DOHH2 (cell line): ENCODE results near the gene PRKAR2A.

Experiments used
- H3F3A ChIP-seq: fragments of 200-600 bp; sonication (generic), shearing (Covaris generic); 2 replicates; pipeline ENCODE4 v1.6.0; 2016; ENCODE audit warnings: antibody characterized with exemption, mild to moderate bottlenecking; ENCODE audit not compliant: control insufficient read depth, insufficient read depth
- H3K27ac ChIP-seq: fragments of 200-600 bp; sonication (generic); 2 replicates; pipeline ENCODE4 v1.5.1; 2014; ENCODE audit warnings: low read depth, mild to moderate bottlenecking, low read length, moderate library complexity
- H3K27me3 ChIP-seq: fragments of 200-600 bp; sonication (generic); 2 replicates; pipeline ENCODE4 v1.6.1; 2014; ENCODE audit warnings: mild to moderate bottlenecking, low read length, mixed read lengths; ENCODE audit not compliant: control insufficient read depth
- H3K36me3 ChIP-seq: fragments of 200-600 bp; sonication (generic); 2 replicates; pipeline ENCODE4 v1.6.1; 2014; ENCODE audit warnings: mild to moderate bottlenecking, low read length, moderate library complexity, mixed read lengths; ENCODE audit not compliant: control insufficient read depth
- H3K4me1 ChIP-seq: fragments of 200-600 bp; sonication (generic); 2 replicates; pipeline ENCODE4 v1.6.1; 2014; ENCODE audit warnings: mild to moderate bottlenecking, low read length, mixed read lengths; ENCODE audit not compliant: control insufficient read depth
- H3K4me2 ChIP-seq: fragments of 200-600 bp; sonication (generic); 2 replicates; pipeline ENCODE4 v1.6.0; 2014; ENCODE audit warnings: mild to moderate bottlenecking, low read length, moderate library complexity
- H3K4me3 ChIP-seq: fragments of 200-600 bp; sonication (generic); 2 replicates; pipeline ENCODE4 v1.5.1; 2014; ENCODE audit warnings: mild to moderate bottlenecking, low read length, mixed read lengths
- H3K79me2 ChIP-seq: fragments of 200-600 bp; sonication (generic); 2 replicates; pipeline ENCODE4 v1.6.1; 2014; ENCODE audit warnings: mild to moderate bottlenecking, low read length, mixed read lengths; ENCODE audit not compliant: control insufficient read depth
- H3K9me2 ChIP-seq: fragments of 200-600 bp; sonication (generic); replicated peaks from 2 replicates; pipeline ENCODE4 v1.6.1; 2014; ENCODE audit warnings: mild to moderate bottlenecking, low read length, mixed read lengths; ENCODE audit not compliant: control insufficient read depth
- H3K9me3 ChIP-seq: fragments of 200-600 bp; sonication (generic); 2 replicates; pipeline ENCODE4 v1.6.1; 2014; ENCODE audit warnings: antibody characterized with exemption, low read length, mixed read lengths; ENCODE audit not compliant: control insufficient read depth, insufficient read depth
- H4K20me1 ChIP-seq: fragments of 200-600 bp; sonication (generic); 2 replicates; pipeline ENCODE4 v1.6.0; 2014; ENCODE audit warnings: low read depth, mild to moderate bottlenecking, antibody characterized with exemption, low read length, moderate library complexity; ENCODE audit not compliant: control insufficient read depth, insufficient read depth
- EZH2phosphoT487 ChIP-seq: fragments of 200-600 bp; sonication (generic); IDR thresholded peaks from 2 replicates; pipeline ENCODE4 v1.6.1; 2017; ENCODE audit warnings: borderline replicate concordance, mild to moderate bottlenecking, antibody characterized with exemption, low read length, moderate library complexity, mixed read lengths
- TF ChIP-seq, protein P1 (sequence below): fragments of 200-600 bp; sonication (generic); IDR thresholded peaks from one replicate; pipeline ENCODE4 v1.5.1; 2014; ENCODE audit warnings: antibody characterized with exemption, mild to moderate bottlenecking, low read depth, low read length; ENCODE audit not compliant: poor library complexity, severe bottlenecking

The PRKAR2A gene

DNA sequence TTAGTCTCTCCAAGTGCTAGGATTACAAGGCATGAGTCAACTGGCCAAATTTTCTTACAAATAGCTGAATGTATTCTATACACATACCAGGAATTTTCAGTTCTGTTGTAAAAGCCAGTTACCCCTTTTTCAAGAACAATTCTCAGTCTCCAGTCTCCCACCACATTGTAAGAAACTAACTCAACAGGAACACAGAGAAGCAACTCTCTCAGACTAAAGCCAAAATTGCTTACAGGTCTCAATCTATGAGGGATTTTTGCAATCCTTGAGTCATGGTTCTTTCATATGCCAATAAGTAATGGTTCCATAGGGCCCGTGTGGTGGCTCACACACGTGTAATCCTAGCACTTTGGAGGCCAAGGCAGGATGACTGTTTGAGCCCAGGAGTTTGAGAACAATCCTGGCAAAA, 139.2 kb downstream of the PRKAR2A start:
- H3K4me2 ChIP-seq = no peak overlapping the region
- no peak for TF ChIP-seq EZH2phosphoT487
- TF ChIP-seq, protein P1, sequence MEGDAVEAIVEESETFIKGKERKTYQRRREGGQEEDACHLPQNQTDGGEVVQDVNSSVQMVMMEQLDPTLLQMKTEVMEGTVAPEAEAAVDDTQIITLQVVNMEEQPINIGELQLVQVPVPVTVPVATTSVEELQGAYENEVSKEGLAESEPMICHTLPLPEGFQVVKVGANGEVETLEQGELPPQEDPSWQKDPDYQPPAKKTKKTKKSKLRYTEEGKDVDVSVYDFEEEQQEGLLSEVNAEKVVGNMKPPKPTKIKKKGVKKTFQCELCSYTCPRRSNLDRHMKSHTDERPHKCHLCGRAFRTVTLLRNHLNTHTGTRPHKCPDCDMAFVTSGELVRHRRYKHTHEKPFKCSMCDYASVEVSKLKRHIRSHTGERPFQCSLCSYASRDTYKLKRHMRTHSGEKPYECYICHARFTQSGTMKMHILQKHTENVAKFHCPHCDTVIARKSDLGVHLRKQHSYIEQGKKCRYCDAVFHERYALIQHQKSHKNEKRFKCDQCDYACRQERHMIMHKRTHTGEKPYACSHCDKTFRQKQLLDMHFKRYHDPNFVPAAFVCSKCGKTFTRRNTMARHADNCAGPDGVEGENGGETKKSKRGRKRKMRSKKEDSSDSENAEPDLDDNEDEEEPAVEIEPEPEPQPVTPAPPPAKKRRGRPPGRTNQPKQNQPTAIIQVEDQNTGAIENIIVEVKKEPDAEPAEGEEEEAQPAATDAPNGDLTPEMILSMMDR = no peak
- no peaks in the 10 kb centered on the region for H3K9me2 ChIP-seq
- H3K9me3 ChIP-seq = no peaks in the 10 kb centered on the region
- H3F3A ChIP-seq = no peaks in the 10 kb centered on the region
- peaks cover 58% of the 10 kb centered on the region for H3K36me3 ChIP-seq
- peaks cover 96% of the 10 kb centered on the region for H3K79me2 ChIP-seq
- H4K20me1 ChIP-seq = peaks cover 14% of the 10 kb centered on the region; the same call in 1 of the 2 replicates
- no peaks in the 10 kb centered on the region for H3K27me3 ChIP-seq
- no peak overlapping the region for H3K27ac ChIP-seq
- H3K4me3 ChIP-seq = no peak overlapping the region
- peaks cover 18% of the 10 kb centered on the region for H3K4me1 ChIP-seq

DNA sequence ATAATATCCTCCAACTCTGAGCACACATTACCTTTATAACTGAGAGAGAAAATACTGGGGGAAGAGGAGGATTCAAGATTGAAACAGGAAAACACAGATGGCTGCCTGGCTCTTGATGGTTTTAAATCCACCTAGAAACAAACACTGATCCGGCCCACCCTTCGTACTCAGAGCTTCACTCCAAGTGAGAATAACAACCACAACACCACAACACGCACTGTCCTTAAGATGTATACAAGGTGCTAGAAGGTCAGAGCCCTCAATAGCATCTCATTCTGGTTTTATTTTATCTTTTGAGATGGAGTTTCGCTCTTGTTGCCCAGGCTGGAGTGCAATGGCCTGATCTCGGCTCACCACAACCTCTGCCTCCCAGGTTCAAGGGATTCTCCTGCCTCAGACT, 140.5 kb downstream of the PRKAR2A start:
- TF ChIP-seq, protein P1 = no peak
- TF ChIP-seq EZH2phosphoT487 = no peak
- no peaks in the 10 kb centered on the region for H3K9me3 ChIP-seq
- peaks cover 57% of the 10 kb centered on the region for H3K36me3 ChIP-seq
- no peaks in the 10 kb centered on the region for H3K27me3 ChIP-seq
- no peaks in the 10 kb centered on the region for H3K9me2 ChIP-seq
- no peaks in the 10 kb centered on the region for H3F3A ChIP-seq
- peaks cover 15% of the 10 kb centered on the region for H3K4me1 ChIP-seq
- H3K79me2 ChIP-seq = peaks cover 94% of the 10 kb centered on the region
- peaks cover 20% of the 10 kb centered on the region; the same call in 1 of the 2 replicates for H4K20me1 ChIP-seq
- H3K4me3 ChIP-seq = no peak overlapping the region
- H3K4me2 ChIP-seq = no peak overlapping the region
- H3K27ac ChIP-seq = no peak overlapping the region

DNA sequence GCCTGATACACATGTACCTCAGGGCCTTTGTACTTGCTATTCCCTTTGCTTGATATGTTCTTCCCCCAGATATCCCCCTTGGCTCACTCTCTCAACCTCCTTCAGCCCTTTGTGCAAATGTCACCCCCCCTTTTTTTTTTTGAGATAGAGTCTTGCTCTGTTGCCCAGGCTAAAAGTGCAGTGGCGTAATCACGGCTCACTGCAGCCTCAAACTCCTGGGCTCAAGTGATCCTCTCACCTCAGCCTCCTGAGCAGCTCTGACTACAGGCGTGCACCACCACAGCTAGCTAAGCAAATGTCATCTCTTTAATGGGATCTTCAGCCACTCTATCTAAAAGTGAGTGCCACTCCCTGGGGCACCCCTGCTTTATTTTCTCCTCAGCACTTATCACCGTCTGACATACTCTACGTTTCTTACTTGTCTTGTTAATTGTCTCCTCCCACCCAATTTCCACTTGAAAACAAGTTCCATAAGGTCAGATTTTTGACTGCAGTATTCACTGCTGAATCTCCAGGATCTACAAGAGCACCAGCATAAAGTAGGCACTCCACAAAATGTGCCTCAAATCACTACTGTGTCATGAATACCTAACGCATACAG, 145.3 kb downstream of the PRKAR2A start:
- Histone ChIP-seq H3K27ac (no peak overlapping the region), H3K4me3 (no peak overlapping the region)
- TF ChIP-seq EZH2phosphoT487 = no peak
- TF ChIP-seq, protein P1 = no peak

More for the DNA sequence above, 145.3 kb downstream of the PRKAR2A start:
- Histone ChIP-seq H3K36me3 (peaks cover 38% of the 10 kb centered on the region), H3K4me1 (no peaks in the 10 kb centered on the region), H3K4me2 (no peak overlapping the region), H3K27me3 (no peaks in the 10 kb centered on the region), H4K20me1 (0 out of 2 replicates have a peak, but pooled peaks cover 9% of the 10 kb centered on the region), H3K9me3 (no peaks in the 10 kb centered on the region), H3F3A (no peaks in the 10 kb centered on the region), H3K9me2 (no peaks in the 10 kb centered on the region), H3K79me2 (peaks cover 94% of the 10 kb centered on the region)
